H7 (cell line): ENCODE data around the gene ADAMTS1. TPM values are rescaled to one million over a fixed set of nuclear protein-coding genes. Genes with fewer than 3 reads are reported as not detected.

ENCODE experiments used
- DNase-seq: peaks from one replicate; pipeline ENCODE4 v3.0.0; 2012
- H3K27me3 ChIP-seq: 2 replicates; pipeline ENCODE4 v1.6.0; 2011; ENCODE audit warnings: mild to moderate bottlenecking, low read length; ENCODE audit not compliant: control insufficient read depth, insufficient read depth
- H3K36me3 ChIP-seq: replicated peaks from 2 replicates; pipeline ENCODE4 v1.5.1; 2011; ENCODE audit warnings: low read length; ENCODE audit not compliant: control insufficient read depth, insufficient read depth
- H3K4me3 ChIP-seq: 2 replicates; pipeline ENCODE4 v1.5.1; 2011; ENCODE audit warnings: low read depth, mild to moderate bottlenecking, control low read depth, low read length, moderate library complexity; ENCODE audit not compliant: insufficient read depth
- total RNA-seq: library from RNA; depleted of rRNA; stranded (reverse); fragments of >200 nt; shearing (Covaris generic); gene quantifications from 2 replicates; pipeline ENCODE4 v1.2.3, GENCODE V29; 2014

ADAMTS1 gene
- total RNA-seq, 1 experiment from 2014 or later = 21.1 TPM

- no peak for DNase-seq
- Histone ChIP-seq H3K4me3 (no peak overlapping the region), H3K36me3 (no peaks in the 10 kb centered on the region), H3K27me3 (no peaks in the 10 kb centered on the region)
Observed at GRCh38 chr21:26813426-26813998, 31.7 kb downstream of the ADAMTS1 start.

GRCh38 chr21:26812173-26812572, 33.0 kb downstream of the ADAMTS1 start:
- Histone ChIP-seq H3K4me3 (no peak overlapping the region), H3K36me3 (no peaks in the 10 kb centered on the region), H3K27me3 (no peaks in the 10 kb centered on the region)
- no peak for DNase-seq

GRCh38 chr21:26811482-26811881, 33.7 kb downstream of the ADAMTS1 start:
- no peak overlapping the region for H3K4me3 ChIP-seq
- H3K36me3 ChIP-seq = no peaks in the 10 kb centered on the region
- DNase-seq = no peak
- no peaks in the 10 kb centered on the region for H3K27me3 ChIP-seq

GRCh38 chr21:26810676-26811415, 34.4 kb downstream of the ADAMTS1 start:
- Histone ChIP-seq H3K4me3 (no peak overlapping the region), H3K36me3 (no peaks in the 10 kb centered on the region), H3K27me3 (no peaks in the 10 kb centered on the region)
- no peak for DNase-seq

GRCh38 chr21:26810266-26810665, 34.9 kb downstream of the ADAMTS1 start:
- no peak overlapping the region for H3K4me3 ChIP-seq

GRCh38 chr21:26809745-26810144, 35.5 kb downstream of the ADAMTS1 start:
- Histone ChIP-seq H3K4me3 (no peak overlapping the region), H3K36me3 (no peaks in the 10 kb centered on the region), H3K27me3 (no peaks in the 10 kb centered on the region)
- no peak for DNase-seq

More at GRCh38 chr21:26810266-26810665, 34.9 kb downstream of the ADAMTS1 start:
- no peak for DNase-seq
- H3K27me3 ChIP-seq = no peaks in the 10 kb centered on the region
- no peaks in the 10 kb centered on the region for H3K36me3 ChIP-seq

DNA sequence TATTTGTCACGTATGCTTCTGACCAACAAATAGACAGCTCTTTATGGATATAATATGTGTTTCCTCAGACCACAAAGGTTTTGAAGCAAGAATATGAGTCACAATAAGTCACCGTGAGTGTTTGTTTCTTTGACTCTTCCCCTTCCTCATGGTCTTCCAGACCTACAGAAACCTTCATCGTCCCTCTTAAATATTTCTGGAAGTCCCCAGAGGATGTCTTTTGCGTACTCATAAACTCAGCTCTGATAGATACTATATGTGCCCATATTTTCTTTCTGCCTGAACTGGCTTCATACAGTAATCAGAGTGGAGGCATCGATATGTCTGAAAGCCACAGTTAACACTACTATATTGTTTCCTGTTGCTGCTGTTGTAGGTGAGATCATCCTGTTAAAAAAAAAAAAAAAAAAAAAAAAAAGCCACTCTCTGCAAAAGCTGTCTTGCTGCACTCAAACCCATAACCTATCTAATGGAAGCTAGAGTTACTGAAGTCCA, 38.4 kb downstream of the ADAMTS1 start:
- Histone ChIP-seq H3K4me3 (no peak overlapping the region), H3K27me3 (no peaks in the 10 kb centered on the region), H3K36me3 (no peaks in the 10 kb centered on the region)
- no peak for DNase-seq

DNA sequence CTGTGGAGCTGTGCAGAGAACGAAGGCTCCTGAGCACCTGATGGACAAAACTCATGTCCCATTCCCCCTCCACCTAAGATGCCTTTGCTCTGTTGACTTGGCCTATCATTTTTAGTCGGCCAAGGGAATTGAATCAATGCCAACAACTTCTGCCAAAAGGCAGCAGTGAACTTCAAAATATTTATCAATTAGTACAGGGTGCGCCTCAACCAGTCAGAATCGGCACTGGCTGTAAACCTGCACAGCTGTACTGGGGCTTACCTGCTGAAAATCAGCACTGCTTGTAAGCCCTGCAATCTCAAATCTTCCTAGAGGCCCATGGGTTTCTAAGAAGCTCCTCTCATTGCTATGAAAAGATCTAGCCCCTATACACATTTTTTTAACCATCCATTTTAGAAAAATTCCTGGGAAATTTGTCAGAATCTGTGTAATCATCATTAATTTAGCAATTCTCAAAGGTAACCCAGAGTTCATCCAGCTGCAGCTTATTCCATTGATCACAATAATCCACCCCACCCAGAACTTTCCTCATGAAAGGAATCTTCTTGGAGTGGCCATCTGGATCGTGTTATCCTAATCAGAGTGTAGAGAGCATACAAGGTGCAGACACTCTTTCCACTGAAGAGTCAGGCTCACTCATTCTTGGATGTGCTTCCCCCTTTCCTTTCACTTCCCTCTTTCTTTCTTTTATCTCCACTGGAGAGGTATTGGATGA, 40.2 kb downstream of the ADAMTS1 start:
- no peaks in the 10 kb centered on the region for H3K36me3 ChIP-seq
- no peaks in the 10 kb centered on the region for H3K27me3 ChIP-seq
- no peak overlapping the region for H3K4me3 ChIP-seq
- DNase-seq = no peak

DNA sequence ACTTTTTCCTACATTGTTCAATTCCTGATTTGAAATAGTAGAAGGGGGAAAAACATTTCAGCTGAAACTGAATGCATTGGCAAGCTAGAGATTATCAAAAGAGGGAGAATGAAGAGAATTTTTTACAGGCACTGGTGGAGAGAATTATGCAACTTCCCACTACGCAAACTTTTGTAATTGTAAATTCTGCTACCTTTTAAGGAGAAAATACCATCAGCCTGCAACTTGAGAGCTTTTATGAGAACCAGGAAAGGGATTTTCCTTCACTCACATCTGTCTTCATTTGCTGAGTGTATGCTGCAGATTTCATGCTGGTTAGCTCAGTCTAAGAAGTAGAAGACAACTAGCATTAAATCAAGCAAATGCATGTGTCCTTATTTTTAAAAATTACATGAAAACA, 43.7 kb downstream of the ADAMTS1 start:
- DNase-seq = no peak
- Histone ChIP-seq H3K4me3 (no peak overlapping the region), H3K36me3 (no peaks in the 10 kb centered on the region), H3K27me3 (no peaks in the 10 kb centered on the region)

DNA sequence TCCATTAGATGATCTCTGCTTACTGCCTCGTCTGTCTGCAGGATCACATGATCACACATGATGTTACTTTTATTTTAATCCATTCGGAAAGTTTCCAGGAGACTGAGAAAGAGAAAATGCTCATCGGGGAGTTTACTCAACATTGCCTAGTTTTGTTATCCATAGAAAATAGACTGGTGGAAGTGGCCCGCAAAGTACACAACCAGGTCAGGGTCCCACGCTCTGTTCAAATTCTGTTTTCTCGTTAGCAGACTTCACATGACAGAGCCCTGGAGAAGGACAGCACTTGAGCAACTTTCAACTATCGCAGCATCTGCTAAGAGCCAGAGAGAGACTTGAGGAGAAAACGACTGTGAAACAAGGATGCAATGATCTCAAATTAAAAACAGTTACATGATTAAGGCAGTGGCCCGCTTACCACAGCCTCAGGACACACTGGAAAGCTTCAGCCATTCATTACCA, 44.2 kb downstream of the ADAMTS1 start:
- DNase-seq = no peak
- H3K4me3 ChIP-seq = no peak overlapping the region
- H3K36me3 ChIP-seq = no peaks in the 10 kb centered on the region
- H3K27me3 ChIP-seq = no peaks in the 10 kb centered on the region

- DNase-seq = no peak
- Histone ChIP-seq H3K4me3 (no peak overlapping the region), H3K27me3 (no peaks in the 10 kb centered on the region), H3K36me3 (no peaks in the 10 kb centered on the region)
Observed at GRCh38 chr21:26800455-26800854, 44.8 kb downstream of the ADAMTS1 start.

GRCh38 chr21:26800001-26800400, 45.2 kb downstream of the ADAMTS1 start:
- Histone ChIP-seq H3K4me3 (no peak overlapping the region), H3K36me3 (no peaks in the 10 kb centered on the region), H3K27me3 (no peaks in the 10 kb centered on the region)
- DNase-seq = no peak

DNA sequence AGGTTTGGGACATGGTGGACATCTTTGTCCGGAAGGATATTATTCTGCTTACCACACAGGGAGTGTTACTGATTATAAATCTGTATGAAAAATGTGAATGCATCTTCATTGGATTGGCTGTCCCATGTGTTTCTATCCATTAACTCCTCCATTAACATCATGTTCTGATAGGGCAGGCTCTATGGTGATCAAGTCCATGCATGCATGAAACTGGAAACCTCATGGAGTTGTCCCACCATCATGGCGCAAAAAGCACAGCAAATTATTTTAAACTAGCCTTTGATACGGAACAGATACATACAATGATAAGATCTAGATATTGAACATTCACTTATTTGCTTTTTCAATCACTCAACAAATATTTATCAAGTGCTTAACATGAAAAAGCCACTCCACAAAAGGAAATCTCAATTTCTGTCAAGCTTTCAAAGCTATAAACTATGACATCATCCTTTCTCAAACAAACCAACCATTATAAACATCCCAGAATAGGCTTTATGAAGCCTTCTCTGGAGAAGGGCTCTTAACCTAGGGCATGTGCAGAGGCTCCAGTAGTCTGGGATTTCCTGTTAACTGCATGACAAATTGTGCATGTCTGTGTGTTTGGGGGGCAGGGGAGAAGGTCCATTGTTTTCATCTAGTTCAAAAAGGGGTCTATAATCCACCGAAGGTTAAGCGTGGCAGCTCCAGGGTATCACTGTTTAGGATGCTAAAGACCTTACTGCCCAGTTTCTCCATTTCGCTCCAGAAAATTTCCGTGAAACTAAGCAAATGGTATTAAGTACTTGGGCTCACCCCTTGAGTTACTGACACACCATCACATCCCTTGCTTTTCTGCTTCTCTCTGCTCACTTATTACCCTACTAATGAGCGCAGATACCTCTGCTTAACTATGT, 46.1 kb downstream of the ADAMTS1 start:
- Histone ChIP-seq H3K36me3 (no peaks in the 10 kb centered on the region), H3K27me3 (no peaks in the 10 kb centered on the region), H3K4me3 (no peak overlapping the region)
- no peak for DNase-seq

- Histone ChIP-seq H3K27me3 (no peaks in the 10 kb centered on the region), H3K36me3 (no peaks in the 10 kb centered on the region), H3K4me3 (no peak overlapping the region)
- DNase-seq = no peak
Observed at GRCh38 chr21:26797878-26798456, 47.2 kb downstream of the ADAMTS1 start.
